GM19240 (cell line): ENCODE results near the gene CAMKV.

Experiments used
- DNase-seq: peaks from one replicate; pipeline ENCODE4 v3.0.0; 2011; ENCODE audit warnings: low spot score; ENCODE audit not compliant: insufficient read length

The CAMKV gene

DNA sequence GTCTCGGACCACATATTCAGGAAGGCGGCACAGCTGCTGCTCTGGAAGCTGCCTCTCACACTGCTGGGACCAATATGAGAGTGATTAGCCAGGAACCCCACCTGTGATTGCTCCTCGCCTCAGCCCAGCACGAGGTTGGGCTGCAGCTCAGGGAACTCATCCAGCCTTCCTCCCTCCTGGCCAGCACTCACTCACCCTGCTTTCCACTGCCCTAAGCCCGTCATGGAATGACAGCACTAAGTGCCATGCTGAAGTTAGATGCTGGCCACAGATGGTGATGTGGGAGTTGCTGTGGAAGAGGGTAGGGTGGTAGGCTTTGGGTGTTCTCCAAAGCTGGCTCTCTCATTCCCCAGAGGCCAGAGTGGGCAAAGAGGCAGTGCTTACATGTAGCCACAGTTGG, 26.6 kb upstream of the CAMKV start:
- no peak for DNase-seq

DNA sequence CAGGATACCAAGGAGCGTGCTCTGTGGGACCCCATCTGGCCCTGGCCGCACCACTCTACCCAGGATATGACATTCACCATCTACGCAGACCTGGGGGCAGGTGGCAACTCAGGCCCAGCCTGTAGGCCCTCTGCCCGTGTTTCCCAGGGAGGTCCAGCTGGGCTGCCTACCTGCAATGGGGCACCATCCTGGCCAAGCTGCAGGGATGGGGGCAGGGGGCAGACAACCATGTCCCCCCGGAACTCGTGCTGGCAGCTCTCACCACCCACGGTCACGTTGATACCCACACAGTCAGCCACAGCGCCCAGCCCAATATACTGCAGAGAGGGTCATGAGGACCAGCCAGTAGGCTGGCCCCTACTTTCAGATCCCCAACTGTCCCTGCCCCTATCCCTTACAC, 26.1 kb upstream of the CAMKV start:
- no peak for DNase-seq

- DNase-seq, result no peak
These were observed 19.6 kb upstream of the CAMKV start for GRCh38 chr3:49889296-49889695.

GRCh38 chr3:49886922-49887265, 17.2 kb upstream of the CAMKV start:
- DNase-seq, result no peak

- no peak for DNase-seq
These were observed 14.3 kb upstream of the CAMKV start for GRCh38 chr3:49883998-49884397.

DNA sequence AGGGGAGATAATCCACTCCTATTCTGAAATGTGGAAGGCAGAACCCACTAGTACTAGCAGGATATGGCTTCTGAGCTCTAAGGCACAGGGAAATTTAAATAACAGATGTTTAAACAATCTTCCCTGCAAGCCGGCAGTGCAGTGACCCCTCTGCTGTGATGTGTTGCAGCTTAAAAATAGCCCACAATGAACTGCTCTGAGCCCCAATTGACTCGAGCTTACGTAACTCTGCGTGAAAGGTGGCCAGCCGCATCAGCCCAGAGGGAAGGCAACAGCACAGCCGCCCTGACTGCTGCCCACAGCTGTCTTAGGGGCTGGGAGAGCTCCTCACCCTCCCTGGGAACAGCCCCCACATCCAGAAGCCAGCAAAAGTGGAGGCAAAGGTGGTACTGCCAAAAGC, 12.5 kb upstream of the CAMKV start:
- no peak for DNase-seq

GRCh38 chr3:49880581-49881315, 11.0 kb upstream of the CAMKV start:
- DNase-seq, result no peak

GRCh38 chr3:49879721-49880120, 10.0 kb upstream of the CAMKV start:
- no peak for DNase-seq

- no peak for DNase-seq
These were observed 9.0 kb upstream of the CAMKV start for GRCh38 chr3:49878686-49879085.

DNA sequence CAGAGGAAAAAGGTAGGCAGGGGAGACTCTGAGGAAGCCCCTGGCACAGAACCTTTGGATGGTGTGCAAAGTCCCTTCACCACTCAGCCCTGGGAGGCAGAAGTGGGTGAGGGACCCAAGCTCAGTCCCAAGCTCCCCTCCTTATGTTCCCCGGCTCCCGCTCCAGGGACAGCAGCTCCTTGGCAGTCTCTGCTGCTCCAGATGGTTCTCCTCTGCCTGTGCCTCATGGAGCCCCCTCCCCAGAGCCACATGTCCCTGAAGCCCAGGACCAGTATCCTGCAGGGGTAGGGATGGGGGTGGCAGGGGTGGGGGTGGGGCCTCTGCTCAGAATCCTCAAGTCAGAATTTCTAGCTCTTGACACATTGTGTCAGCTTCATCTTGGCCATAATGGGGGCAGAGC, 8.0 kb upstream of the CAMKV start:
- DNase-seq, result no peak

GRCh38 chr3:49876567-49876966, 6.9 kb upstream of the CAMKV start:
- DNase-seq, result no peak

- DNase-seq, result no peak
These were observed 3.9 kb upstream of the CAMKV start for GRCh38 chr3:49873623-49874022.

GRCh38 chr3:49872801-49873281, 3.1 kb upstream of the CAMKV start:
- no peak for DNase-seq

DNA sequence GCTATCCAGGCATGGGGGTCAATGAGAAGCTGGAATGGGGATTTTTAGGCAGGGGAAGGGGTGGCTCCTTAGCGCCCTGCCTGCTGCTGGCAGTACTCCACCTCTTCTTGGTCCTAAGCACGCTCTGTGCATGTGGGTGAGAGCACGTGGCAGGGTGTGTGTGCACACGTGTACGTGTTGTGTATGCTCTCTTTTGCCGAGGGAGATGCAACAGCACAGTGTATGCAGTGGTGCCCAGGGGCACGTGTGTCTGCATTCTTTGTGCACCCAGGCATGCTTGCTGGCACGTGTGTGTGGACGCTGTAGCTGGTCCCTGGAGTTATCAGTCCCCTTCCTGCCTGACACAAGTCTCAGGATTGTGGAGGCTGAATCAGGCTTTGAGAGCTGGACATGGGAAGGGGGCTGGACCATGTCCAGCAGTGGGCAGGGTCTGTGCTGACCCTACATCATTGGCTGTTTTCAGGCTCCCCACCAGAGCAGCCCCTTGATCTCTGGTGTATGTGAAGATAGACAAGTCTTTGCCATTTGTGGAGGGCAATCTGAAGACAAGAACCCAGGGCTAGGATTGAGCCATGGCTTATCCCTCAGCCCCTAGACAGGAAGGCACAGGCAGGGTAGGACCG, 1.9 kb upstream of the CAMKV start:
- no peak for DNase-seq

DNA sequence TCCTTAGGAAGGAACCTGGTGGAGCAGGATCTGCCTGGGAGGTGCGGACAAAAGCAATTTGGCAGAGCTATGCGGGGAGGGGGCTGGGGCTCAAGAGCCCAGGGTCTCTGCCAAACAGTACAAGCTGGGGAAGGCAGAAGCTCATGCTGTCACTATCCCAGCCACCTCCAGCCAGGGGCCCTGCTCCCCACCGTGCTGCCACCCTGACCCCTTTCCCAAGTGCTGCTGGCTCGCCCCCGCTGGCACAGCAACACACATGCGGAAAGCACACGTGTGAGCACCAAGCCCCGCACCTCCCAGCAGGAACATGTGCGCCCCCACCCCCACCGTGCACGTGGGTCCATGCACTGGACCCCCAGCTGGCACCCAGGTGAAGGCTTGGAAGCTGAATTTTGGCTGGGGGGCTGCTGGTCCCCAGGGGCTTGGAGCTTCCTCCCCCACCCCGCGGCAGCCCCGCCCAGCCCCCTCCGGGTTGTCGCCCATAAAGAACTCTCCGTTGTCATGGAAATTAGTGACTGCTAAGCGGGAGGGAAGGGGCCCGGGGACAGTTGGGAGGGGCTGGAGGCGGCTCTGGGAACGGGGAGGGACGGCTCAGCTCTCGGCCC, 742 bp downstream of the CAMKV start:
- no peak for DNase-seq

DNA sequence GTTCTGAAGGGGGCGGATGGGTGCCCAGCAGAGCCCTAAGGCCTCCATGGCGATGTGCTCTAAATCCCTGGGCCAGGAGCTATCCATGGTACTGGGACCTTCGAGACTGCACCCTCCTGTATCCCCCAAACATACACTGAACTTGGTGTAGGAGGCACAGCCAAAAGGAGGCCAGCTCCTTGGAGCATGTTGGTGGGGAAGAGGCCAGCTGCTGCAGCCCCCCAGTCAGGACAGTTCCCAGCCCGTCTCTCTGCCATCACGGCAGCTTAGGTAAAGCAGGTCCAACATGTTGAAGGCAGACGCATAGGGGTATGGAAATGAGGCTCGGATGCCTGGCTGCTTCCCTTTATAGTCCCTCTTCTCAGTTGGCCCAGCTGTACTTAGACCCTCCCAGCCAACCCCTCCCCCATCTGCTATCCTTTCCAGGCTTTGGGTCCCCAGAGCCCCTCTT, 1.8 kb downstream of the CAMKV start:
- no peak for DNase-seq

DNA sequence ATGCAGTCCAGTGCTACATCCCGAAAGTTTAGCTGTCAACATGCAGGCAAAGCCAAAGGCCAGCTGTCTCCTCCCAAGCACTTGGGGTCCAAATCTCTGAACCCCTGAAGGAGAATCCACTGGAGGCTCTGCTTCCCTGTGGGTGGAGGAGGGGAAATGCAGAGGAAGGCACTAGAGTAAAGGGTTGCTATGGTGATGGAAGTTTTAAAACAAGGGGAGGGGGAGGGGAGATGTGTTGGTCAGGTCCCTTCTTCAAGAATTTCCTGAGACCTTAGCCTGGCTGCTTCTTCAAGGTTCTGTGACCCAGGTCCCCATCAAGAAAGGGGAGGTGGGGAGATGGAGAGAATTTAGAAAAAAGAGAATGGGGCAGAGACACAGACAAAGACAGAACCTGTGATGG, 2.3 kb downstream of the CAMKV start:
- no peak for DNase-seq

GRCh38 chr3:49865198-49865784, 4.4 kb downstream of the CAMKV start:
- DNase-seq, result no peak

DNA sequence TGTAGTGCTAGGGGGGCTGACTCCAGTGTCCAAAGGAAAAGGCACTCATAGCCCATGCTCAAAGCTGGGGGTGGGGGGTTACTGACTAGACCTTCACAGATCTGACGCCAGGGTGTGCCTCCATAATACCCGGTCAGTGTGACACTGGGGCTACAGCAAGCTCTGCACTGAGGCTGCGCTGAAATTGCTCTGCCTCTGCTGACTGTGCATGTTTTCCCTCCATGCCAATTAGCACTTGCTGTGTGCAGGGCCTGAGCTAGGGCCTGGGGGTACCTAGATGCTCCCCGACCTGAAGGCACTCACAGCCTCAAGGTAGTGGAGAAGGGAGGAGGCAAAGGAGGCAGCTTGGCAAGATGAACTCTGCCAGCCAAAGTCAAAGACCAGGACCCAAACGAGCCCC, 5.2 kb downstream of the CAMKV start:
- DNase-seq, result no peak

DNA sequence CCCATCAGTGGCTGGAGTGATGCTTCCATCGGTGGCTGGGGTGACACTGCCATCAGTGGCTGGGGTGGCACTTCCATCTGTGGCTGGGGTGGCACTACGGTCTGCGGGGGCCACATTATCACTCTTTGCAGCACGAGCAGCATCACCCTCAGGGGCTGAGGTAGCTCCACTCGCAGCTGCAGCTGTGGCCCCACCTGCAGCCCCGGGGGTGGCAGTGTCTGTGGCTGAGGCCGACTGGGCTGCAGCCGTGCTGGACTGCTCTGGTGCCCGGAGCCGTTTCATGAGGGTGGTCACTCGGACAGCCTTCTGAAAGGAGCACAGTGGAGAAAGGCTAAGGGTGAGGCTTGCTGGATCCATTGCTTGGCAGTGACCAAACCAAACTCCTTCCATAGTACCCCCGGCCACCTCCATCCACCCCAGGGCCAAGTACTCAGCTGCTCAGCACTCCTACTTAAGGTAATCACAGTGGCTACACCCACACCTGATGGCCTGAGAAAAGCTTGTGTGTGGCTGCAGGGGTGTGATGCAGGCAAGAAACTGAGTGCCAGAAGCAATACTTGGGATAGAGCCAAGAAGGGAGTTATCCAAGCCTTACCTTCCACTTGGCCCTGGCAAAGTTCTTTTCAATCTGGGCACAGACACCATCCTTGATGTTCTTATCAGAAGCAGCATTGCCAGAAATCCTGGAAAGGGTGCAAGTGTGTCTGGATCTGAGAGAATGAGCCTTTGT, 10.0 kb downstream of the CAMKV start:
- DNase-seq, result no peak

GRCh38 chr3:49856181-49857005, 13.3 kb downstream of the CAMKV start, which contains the start of gene TRAIP:
Gene TRAIP, minus strand, starts transcription at chr3:49856564. Its CDS starts 111 bp downstream, at chr3:49856453.
- DNase-seq, result peak; percentile 100
